Measurements from ENCODE around the gene ZNF655.
A peak's percentile ranks its signal among the peaks of the same experiment; 100 is the strongest.

The ZNF655 gene

GRCh38 chr7:99607548-99607947 is 49.1 kb downstream of the ZNF655 start:
- no peak for DNase-seq

DNA sequence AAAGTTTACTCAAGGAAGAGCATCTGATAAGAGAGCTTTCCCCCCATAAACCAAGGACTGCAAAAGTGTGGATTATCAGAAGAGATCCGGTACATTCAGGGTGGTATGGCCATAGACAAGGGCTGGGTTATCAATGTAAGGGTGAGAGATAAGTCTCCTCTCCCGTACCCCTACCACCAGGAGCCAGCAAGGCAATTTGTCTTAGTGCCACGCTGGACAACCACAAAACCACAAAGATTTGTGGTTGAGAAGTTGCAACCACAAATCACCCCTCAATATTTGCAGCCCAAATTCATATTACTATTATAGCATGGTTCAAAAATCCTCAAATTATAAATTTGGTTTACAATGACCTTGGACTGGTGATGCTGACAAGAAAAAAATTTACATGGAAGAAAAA is 56.1 kb downstream of the ZNF655 start:
- no peak for DNase-seq

DNA sequence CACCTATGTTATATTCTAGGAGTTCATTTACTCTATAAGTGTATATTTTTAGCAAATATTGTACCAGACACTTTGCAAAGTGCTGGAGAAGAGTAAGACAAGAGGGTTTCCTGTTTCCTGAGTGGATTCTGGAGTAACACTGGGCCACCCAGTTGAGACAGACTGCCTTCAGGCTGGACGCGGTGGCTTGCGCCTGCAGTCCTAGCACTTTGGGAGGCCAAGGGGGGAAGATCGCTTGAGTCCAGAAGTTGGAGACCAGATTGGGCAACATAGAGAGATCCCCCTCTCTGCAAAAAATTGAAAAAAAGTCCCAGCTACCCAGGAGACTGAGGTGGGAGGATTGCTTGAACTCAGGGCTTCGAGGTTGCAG is 57.5 kb downstream of the ZNF655 start:
- no peak for DNase-seq

DNA sequence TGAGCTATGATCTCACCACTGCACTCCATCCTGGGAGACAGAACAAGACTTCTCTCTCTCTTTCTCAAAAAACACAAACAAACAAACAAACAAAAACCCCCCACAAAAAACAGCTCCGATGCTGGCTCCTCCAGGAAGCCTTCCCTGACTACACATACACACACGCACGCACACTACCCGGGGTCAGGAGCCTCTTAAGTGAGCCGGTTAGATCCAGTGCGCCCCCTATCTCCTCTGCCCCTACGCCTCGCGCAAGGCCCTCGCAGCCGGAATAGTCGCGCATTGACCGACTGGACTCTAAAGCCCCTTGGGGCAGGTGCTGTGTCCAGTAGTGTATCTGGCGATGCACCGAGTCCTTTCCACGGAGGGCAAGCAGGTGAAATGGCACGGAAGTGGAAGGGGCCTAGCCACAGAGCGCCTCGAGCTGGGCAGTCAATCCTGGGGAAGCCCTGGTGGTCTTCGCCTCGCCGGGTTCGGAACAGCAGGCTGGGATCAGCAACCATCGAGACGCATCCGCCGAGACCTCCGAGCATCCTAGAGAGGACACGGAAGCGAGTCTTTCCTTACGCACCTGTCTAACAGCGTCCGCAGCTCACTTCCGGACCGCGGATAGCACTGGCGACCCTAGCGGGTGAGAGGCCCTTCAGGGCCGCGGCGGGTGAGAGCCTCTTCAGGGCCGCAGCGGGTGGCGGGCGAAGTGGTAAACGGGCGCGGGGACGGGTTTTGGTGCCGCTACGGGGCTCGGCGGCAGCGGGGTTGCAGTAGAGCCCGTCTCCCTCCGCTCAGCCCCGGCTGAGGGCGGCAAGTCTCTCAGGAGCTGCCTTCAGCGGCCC is 58.1 kb downstream of the ZNF655 start, which contains the start of gene ZSCAN25:
TSS of gene ZSCAN25 (plus strand) at position 588 of the 833 bp plus-strand sequence. CDS start 2,661 bp downstream, outside the sequence.
- peak; percentile 96 to 98 (median 97) for DNase-seq

DNA sequence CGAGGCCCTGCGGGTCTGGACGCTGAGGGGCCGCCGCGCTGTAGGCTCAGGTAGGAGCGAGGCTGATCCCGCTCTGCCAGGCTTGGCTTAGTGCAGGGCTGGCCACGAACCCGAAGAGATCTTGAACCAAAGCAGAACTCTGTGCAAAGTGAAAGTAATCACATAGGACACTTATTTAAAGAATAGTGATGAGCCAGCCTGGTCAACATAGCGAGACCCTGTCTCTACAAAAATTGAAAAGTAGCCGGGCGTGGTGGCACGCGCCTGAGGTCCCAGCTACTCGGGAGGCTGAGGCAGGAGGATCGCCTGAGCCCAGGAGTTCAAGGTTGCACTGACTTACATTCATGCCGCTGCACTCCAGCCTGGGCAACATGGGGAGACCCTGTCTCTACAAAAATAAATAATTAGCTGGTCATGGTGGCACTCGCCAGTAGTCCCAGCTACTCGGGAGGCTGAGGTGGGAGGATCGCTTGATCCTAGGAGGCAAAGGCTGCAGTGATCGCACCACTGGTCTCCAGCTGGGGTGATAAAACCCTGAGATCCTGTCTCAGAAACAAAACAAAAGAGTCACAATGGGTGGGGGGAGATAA is 58.8 kb downstream of the ZNF655 start:
- peak in 2 of 3 experiments; percentile 30 to 51 for DNase-seq

DNA sequence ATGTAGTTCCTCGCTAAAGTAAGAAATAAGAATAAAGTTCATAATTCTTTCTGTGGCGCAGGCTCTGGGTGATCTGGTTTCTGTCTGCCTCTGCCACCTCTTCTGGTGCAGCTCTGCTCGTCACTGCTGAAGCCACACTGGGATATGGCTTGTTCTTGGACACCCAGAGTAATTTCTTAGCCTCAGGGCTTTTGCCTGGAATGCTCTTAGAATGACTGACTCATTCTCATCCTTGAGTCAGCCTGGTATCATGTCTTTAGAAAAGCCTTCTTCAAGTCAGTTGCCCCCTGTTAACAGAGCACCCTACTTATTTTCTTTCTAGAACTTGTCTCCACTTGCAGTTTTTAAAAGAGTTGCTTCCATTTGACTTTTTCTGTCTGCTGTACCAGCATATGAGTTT is 60.3 kb downstream of the ZNF655 start:
- no peak for DNase-seq

DNA sequence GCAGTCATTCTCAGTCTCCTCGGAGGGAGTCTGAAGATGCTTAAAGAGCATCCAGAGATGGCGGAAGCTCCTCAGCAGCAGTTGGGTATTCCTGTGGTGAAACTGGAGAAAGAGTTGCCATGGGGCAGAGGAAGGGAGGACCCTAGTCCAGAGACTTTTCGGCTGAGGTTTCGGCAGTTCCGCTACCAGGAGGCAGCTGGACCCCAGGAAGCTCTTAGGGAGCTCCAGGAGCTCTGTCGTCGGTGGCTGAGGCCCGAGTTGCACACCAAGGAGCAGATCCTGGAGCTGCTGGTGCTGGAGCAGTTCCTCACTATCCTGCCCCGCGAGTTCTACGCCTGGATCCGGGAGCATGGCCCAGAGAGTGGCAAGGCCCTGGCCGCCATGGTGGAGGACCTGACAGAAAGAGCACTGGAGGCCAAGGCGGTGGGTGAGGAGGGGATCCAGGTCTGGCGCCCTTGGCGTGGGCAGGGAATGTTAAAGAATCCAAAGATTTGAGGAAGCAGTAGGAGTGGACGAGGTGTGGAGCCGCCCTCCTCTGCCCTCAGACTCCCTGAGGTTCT is 61.2 kb downstream of the ZNF655 start:
- DNase-seq: no peak

DNA sequence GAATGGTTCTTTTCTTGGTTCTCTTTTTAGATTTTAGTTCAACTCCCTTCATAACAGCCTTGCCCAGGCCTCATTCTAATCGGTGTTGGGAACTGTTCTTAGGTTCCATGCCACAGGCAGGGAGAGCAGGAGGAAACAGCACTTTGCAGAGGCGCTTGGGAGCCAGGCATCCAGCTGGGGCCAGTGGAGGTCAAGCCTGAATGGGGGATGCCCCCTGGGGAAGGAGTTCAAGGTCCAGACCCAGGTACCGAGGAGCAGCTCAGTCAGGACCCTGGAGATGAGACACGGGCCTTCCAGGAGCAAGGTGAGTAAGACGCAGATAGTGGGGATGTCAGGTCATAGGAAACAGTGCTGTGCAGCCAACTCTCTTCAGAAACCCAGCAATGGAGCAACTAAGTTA is 62.8 kb downstream of the ZNF655 start:
- DNase-seq: no peak

DNA sequence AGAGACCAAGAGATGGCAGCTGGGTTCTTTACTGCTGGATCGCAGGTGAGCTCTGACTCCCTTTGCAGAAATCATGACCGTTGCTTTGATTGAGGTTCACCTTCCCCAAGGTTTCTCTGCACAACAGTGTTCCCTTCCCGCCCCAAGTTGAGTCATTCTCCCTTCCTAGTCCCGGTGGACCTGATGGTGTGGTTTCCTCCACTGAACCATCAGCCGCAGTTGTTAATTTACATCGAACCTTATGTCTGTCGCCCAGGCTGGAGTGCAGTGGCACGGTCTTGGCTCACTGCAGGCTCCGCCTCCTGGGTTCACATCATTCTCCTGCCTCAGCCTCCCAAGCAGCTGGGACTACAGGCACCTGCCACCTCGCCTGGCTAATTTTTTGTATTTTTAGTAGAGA is 64.2 kb downstream of the ZNF655 start:
- no peak for DNase-seq

DNA sequence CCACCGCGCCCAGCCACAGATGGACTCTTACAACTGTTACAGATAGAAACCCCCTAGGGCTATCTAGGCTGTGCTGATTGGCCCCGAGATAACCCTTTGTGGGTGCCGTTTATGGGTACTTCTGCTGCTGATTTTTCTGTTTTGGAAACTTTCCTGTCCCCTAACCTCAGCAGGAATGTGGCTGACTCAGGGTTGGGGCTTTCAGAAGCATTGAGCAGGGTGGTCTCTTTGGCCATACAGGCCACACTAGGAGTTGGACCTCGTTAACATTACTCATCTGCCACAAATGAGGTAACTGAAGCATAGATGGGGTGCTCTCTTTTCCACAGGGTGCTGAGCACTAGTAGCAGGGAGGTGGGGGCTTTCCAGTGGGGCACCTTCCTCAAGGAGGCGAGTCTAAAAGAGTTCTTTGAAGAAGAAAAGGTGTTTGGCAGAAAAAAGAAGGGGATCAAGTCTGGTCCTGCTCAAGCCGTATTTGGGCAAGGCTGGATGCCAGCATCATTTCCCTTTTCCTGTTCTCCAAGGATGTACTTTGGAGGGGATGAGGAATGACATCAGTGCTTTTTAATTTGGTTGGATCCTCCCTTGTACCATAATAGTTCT is 64.8 kb downstream of the ZNF655 start:
- no peak for DNase-seq

DNA sequence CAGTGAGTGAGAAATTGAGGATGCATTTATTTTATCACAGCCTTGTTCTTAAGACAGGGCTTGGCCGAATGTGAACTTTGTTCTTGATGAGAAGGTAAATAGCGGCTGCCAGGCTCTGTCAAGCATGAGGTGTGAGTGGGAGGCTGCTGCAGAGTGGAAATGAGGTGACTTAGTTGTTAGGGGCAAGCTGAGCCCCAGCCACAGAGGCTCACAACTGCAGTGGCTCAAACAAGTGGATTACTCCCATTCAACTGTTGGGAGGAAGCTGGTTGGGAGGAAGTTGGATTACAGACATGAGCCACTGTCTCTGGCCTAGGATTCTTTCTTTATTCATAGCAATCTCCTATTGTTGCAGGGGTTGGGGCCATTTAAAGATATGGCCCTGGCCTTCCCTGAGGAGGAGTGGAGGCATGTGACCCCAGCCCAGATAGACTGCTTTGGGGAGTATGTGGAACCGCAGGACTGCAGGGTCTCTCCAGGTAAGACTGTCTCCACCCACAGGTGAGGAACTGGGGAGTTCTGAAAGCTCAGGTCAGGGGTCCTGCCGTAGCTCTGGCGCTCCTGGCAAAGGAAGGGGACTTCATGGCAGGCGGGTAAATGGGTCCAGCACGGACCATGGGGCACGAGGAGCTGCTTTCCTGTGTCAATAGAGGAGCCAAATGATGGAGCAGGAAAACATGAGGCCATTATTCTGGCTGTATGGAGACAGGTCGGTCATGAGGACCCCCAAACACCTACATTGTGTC is 65.4 kb downstream of the ZNF655 start:
- DNase-seq: no peak

- no peak for DNase-seq
These were observed 66.0 kb downstream of the ZNF655 start for GRCh38 chr7:99624484-99624883.

GRCh38 chr7:99625321-99625720 is 66.9 kb downstream of the ZNF655 start:
- no peak for DNase-seq

DNA sequence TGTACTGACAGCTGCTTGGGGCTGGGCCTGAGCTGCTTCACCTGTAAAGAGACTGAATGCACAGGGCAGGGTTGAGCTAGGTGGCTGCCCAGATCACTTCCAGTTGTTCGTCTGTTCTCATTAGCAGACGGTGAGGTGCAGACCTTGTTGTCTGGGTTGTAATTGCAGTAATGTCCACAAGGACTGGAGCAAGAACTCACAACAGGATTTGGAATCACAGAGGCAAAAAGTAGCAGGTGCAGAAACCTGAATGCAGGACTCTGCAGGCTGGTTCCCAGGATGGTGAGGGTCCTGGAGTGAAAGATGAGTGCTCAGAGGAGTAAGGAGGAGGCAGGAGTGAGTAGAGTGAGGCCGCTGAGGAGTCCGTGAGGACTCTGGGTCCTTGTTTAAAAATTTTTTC is 67.5 kb downstream of the ZNF655 start:
- no peak for DNase-seq

All from NCI-H1417 (cell line).